ENCODE measurements around the gene GPC3.

DNA sequence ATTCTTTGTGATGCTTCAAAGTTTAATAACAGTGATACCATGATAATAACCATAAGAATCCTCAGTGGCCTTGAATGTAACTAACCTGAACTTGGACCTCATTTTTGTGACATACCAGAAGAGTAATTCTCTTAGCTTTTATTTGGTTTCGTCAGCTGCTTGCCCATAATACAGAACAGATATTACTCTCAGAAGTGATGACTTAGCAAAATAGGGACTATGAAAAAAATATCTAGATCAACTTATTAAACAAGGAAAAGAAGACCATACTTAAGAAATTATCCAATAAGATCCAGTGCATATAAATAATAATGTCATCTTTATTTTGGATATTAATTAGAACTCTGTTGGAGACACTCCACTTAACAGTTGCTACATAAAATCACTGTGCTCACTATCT lies 333.2 kb downstream of the GPC3 start:
- TF ChIP-seq, protein P1, sequence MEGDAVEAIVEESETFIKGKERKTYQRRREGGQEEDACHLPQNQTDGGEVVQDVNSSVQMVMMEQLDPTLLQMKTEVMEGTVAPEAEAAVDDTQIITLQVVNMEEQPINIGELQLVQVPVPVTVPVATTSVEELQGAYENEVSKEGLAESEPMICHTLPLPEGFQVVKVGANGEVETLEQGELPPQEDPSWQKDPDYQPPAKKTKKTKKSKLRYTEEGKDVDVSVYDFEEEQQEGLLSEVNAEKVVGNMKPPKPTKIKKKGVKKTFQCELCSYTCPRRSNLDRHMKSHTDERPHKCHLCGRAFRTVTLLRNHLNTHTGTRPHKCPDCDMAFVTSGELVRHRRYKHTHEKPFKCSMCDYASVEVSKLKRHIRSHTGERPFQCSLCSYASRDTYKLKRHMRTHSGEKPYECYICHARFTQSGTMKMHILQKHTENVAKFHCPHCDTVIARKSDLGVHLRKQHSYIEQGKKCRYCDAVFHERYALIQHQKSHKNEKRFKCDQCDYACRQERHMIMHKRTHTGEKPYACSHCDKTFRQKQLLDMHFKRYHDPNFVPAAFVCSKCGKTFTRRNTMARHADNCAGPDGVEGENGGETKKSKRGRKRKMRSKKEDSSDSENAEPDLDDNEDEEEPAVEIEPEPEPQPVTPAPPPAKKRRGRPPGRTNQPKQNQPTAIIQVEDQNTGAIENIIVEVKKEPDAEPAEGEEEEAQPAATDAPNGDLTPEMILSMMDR (IDR thresholded peaks at IDR 0.05) = no peak
- TF ChIP-seq POLR2A (IDR thresholded peaks at IDR 0.05) = no peak

Measured in thyroid gland (tissue), 4 donors.